MV-4-11 (cell line): ENCODE results near the gene PODXL2.
A peak's percentile ranks its signal among the peaks of the same experiment; 100 is the strongest.

Experiments used
- DNase-seq: peaks from one replicate; lab custom pipeline; 2025; lab: John Stamatoyannopoulos, UW

PODXL2 gene

GRCh38 chr3:127710155-127710941 is 81.4 kb downstream of the PODXL2 start:
- DNase-seq = no peak

GRCh38 chr3:127711021-127711695 is 82.2 kb downstream of the PODXL2 start:
- no peak for DNase-seq

GRCh38 chr3:127711896-127712295 is 82.9 kb downstream of the PODXL2 start:
- no peak for DNase-seq

GRCh38 chr3:127712461-127712860 is 83.5 kb downstream of the PODXL2 start:
- no peak for DNase-seq

GRCh38 chr3:127712881-127713771 is 84.1 kb downstream of the PODXL2 start:
- DNase-seq = no peak

- DNase-seq = no peak
Measured at GRCh38 chr3:127714125-127714571, 85.2 kb downstream of the PODXL2 start.

- no peak for DNase-seq
Measured at GRCh38 chr3:127714866-127715265, 85.9 kb downstream of the PODXL2 start.

- DNase-seq = peak; percentile 19
Measured at GRCh38 chr3:127715532-127715931, 86.5 kb downstream of the PODXL2 start.

- no peak for DNase-seq
Measured at GRCh38 chr3:127716384-127716783, 87.4 kb downstream of the PODXL2 start.

- peak; percentile 28 for DNase-seq
Measured at GRCh38 chr3:127717357-127718244, 88.6 kb downstream of the PODXL2 start.

- no peak for DNase-seq
Measured at GRCh38 chr3:127718245-127718915, 89.4 kb downstream of the PODXL2 start.

GRCh38 chr3:127718916-127719290 is 89.9 kb downstream of the PODXL2 start:
- DNase-seq = no peak

- DNase-seq = no peak
Measured at GRCh38 chr3:127719369-127719768, 90.4 kb downstream of the PODXL2 start.

- DNase-seq = no peak
Measured at GRCh38 chr3:127720161-127720823, 91.3 kb downstream of the PODXL2 start.

GRCh38 chr3:127720985-127721935 is 92.3 kb downstream of the PODXL2 start:
- no peak for DNase-seq

- no peak for DNase-seq
Measured at GRCh38 chr3:127722091-127722784, 93.3 kb downstream of the PODXL2 start.
